ENCODE measurements around the gene NEDD4L. TPM values are rescaled to one million over a fixed set of nuclear protein-coding genes. Genes with fewer than 3 reads are reported as not detected.
A peak's percentile ranks its signal among the peaks of the same experiment; 100 is the strongest.

NEDD4L gene
- total RNA-seq, 2 donors from 2014 or later = 5.0 to 7.3 TPM

- ATAC-seq (replicated peaks in 1 of 2) = no peak
- Mint-ChIP-seq H3K4me3 (no peak overlapping the region), H3K27ac (no peak overlapping the region), H3K4me1 (ENCODE audit: low read depth) (no peaks in the 10 kb centered on the region), H3K9me3 (no peaks in the 10 kb centered on the region), H3K27me3 (ENCODE audit: low read depth) (no peaks in the 10 kb centered on the region), H3K36me3 (ENCODE audit: insufficient read depth in 2 of 2) (no peaks in the 10 kb centered on the region)
- DNase-seq = no peak
These were observed 241.6 kb downstream of the NEDD4L start for GRCh38 chr18:58285449-58286130.

- Mint-ChIP-seq H3K27me3 (ENCODE audit: low read depth) (no peaks in the 10 kb centered on the region), H3K4me3 (no peak overlapping the region), H3K4me1 (ENCODE audit: low read depth) (no peaks in the 10 kb centered on the region), H3K9me3 (no peaks in the 10 kb centered on the region), H3K27ac (no peak overlapping the region), H3K36me3 (ENCODE audit: insufficient read depth in 2 of 2) (no peaks in the 10 kb centered on the region)
- DNase-seq = no peak
- no peak for ATAC-seq (replicated peaks in 1 of 2)
These were observed 242.8 kb downstream of the NEDD4L start for GRCh38 chr18:58286632-58287352.

- Mint-ChIP-seq H3K4me3 (no peak overlapping the region), H3K27me3 (ENCODE audit: low read depth) (peaks cover 5% of the 10 kb centered on the region), H3K4me1 (ENCODE audit: low read depth) (no peaks in the 10 kb centered on the region), H3K9me3 (no peaks in the 10 kb centered on the region), H3K36me3 (ENCODE audit: insufficient read depth in 2 of 2) (no peaks in the 10 kb centered on the region), H3K27ac (no peak overlapping the region)
- DNase-seq (no peak), ATAC-seq (replicated peaks in 1 of 2) (no peak)
These were observed 243.6 kb downstream of the NEDD4L start for GRCh38 chr18:58287353-58288274.

GRCh38 chr18:58288921-58289797, 245.1 kb downstream of the NEDD4L start:
- DNase-seq (no peak), ATAC-seq (replicated peaks in 1 of 2) (peak; percentile 46 to 53)
- Mint-ChIP-seq H3K4me1 (ENCODE audit: low read depth) (no peaks in the 10 kb centered on the region), H3K27ac (no peak overlapping the region), H3K9me3 (no peaks in the 10 kb centered on the region), H3K36me3 (ENCODE audit: insufficient read depth in 2 of 2) (no peaks in the 10 kb centered on the region), H3K27me3 (ENCODE audit: low read depth) (peaks cover 8% of the 10 kb centered on the region), H3K4me3 (no peak overlapping the region)

- ATAC-seq (replicated peaks in 1 of 2) (no peak), DNase-seq (no peak)
- no peaks in the 10 kb centered on the region for H3K36me3 Mint-ChIP-seq (ENCODE audit: insufficient read depth in 2 of 2)
- H3K4me1 Mint-ChIP-seq (ENCODE audit: low read depth) = no peaks in the 10 kb centered on the region
- no peak overlapping the region for H3K27ac Mint-ChIP-seq
- H3K4me3 Mint-ChIP-seq = no peak overlapping the region
- H3K9me3 Mint-ChIP-seq = no peaks in the 10 kb centered on the region
- H3K27me3 Mint-ChIP-seq (ENCODE audit: low read depth) = peaks cover 8% of the 10 kb centered on the region
These were observed 246.2 kb downstream of the NEDD4L start for GRCh38 chr18:58290116-58290695.

- no peaks in the 10 kb centered on the region for H3K4me1 Mint-ChIP-seq (ENCODE audit: low read depth)
- H3K4me3 Mint-ChIP-seq = no peak overlapping the region
- no peak for DNase-seq
- no peaks in the 10 kb centered on the region for H3K9me3 Mint-ChIP-seq
- no peaks in the 10 kb centered on the region for H3K36me3 Mint-ChIP-seq (ENCODE audit: insufficient read depth in 2 of 2)
- H3K27me3 Mint-ChIP-seq (ENCODE audit: low read depth) = peaks cover 14% of the 10 kb centered on the region
- H3K27ac Mint-ChIP-seq = no peak overlapping the region
- ATAC-seq (replicated peaks in 1 of 2) = no peak
These were observed 247.1 kb downstream of the NEDD4L start for GRCh38 chr18:58291131-58291530.

DNA sequence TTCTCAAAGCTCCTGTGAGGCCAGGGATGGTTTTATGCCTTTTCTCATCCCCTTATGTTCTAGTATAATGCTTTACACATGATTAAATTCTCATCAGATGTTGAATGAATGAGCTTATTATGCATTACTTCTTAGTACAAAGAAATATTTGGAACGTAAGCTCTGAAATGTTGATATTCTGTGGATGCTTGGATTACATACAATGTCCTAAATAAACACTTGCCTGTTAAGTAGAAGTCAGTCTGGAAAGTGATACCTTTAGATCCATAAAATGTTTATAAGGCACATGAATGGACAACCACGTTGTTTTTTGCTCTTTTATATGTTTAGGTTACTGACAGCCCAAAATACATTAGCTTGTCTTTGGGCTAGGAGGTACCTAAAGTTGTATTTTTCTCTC, 248.6 kb downstream of the NEDD4L start:
- peaks cover 7% of the 10 kb centered on the region for H3K4me1 Mint-ChIP-seq (ENCODE audit: low read depth)
- ATAC-seq (replicated peaks in 1 of 2) (no peak), DNase-seq (no peak)
- peaks cover 14% of the 10 kb centered on the region for H3K27me3 Mint-ChIP-seq (ENCODE audit: low read depth)
- no peak overlapping the region for H3K27ac Mint-ChIP-seq
- H3K36me3 Mint-ChIP-seq (ENCODE audit: insufficient read depth in 2 of 2) = no peaks in the 10 kb centered on the region
- no peak overlapping the region for H3K4me3 Mint-ChIP-seq
- H3K9me3 Mint-ChIP-seq = no peaks in the 10 kb centered on the region

DNA sequence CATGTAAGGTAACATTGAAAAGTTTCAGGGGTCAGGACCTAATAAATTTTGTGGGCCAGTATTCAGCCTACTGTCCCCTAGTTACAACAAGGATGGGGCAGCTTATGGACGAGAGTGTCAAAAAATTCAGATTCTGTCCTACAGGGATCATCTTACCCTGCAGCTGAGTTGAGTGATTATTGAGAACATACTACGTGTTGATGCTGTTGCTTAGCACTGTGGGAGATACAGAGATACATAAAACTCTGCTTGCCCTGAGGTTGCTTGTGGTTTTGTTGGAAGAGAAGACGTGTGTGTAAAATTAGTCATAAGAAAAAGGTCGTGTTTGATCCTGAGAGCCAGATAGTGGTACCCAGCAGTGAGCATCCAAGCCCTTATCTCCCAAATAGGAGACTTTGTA, 253.2 kb downstream of the NEDD4L start:
- ATAC-seq (replicated peaks in 1 of 2) = peak; percentile 92 to 95
- no peaks in the 10 kb centered on the region for H3K36me3 Mint-ChIP-seq (ENCODE audit: insufficient read depth in 2 of 2)
- H3K27me3 Mint-ChIP-seq (ENCODE audit: low read depth) = peaks cover 21% of the 10 kb centered on the region
- no peaks in the 10 kb centered on the region for H3K9me3 Mint-ChIP-seq
- no peak overlapping the region for H3K4me3 Mint-ChIP-seq
- H3K4me1 Mint-ChIP-seq (ENCODE audit: low read depth) = peaks cover 23% of the 10 kb centered on the region
- no peak overlapping the region for H3K27ac Mint-ChIP-seq
- peak; percentile 22 to 27 for DNase-seq

- DNase-seq = no peak
- no peaks in the 10 kb centered on the region for H3K36me3 Mint-ChIP-seq (ENCODE audit: insufficient read depth in 2 of 2)
- no peak for ATAC-seq (replicated peaks in 1 of 2)
- H3K27ac Mint-ChIP-seq = no peak overlapping the region
- H3K4me3 Mint-ChIP-seq = no peak overlapping the region
- H3K27me3 Mint-ChIP-seq (ENCODE audit: low read depth) = peaks cover 14% of the 10 kb centered on the region
- no peaks in the 10 kb centered on the region for H3K9me3 Mint-ChIP-seq
- peaks cover 36% of the 10 kb centered on the region for H3K4me1 Mint-ChIP-seq (ENCODE audit: low read depth)
These were observed 254.5 kb downstream of the NEDD4L start for GRCh38 chr18:58298251-58299134.

- no peaks in the 10 kb centered on the region for H3K9me3 Mint-ChIP-seq
- ATAC-seq (replicated peaks in 1 of 2) = no peak
- H3K4me3 Mint-ChIP-seq = no peak overlapping the region
These were observed 255.1 kb downstream of the NEDD4L start for GRCh38 chr18:58299135-58299473.

DNA sequence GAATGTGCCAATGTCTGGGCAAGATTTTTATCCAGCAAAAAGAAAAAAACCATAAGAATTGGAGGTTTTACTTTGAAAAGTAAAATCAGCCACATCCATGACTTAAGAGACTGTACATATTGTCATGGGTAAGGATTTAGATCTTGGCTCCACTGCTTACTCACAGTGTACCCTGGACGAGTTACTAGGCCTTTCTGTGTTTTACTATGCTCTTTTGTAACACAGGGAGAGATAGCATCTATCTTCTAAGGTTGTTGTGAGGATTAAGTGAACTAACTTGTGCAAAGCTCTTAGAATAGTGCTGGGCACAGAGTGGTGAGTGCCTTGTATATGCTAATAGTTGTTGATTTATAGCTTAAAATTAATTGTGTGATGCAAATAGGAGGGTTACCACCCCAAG, 255.9 kb downstream of the NEDD4L start:
- H3K27me3 Mint-ChIP-seq (ENCODE audit: low read depth) = peaks cover 14% of the 10 kb centered on the region
- H3K9me3 Mint-ChIP-seq = no peaks in the 10 kb centered on the region
- no peak overlapping the region for H3K4me3 Mint-ChIP-seq
- no peak for DNase-seq
- H3K4me1 Mint-ChIP-seq (ENCODE audit: low read depth) = peaks cover 40% of the 10 kb centered on the region
- no peak overlapping the region for H3K27ac Mint-ChIP-seq
- ATAC-seq (replicated peaks in 1 of 2) = no peak
- H3K36me3 Mint-ChIP-seq (ENCODE audit: insufficient read depth in 2 of 2) = peaks cover 0 to under 1% of the 10 kb centered on the region in 2 donors

More at GRCh38 chr18:58299135-58299473, 255.1 kb downstream of the NEDD4L start:
- Mint-ChIP-seq H3K4me1 (ENCODE audit: low read depth) (peaks cover 40% of the 10 kb centered on the region), H3K27me3 (ENCODE audit: low read depth) (peaks cover 14% of the 10 kb centered on the region), H3K36me3 (ENCODE audit: insufficient read depth in 2 of 2) (no peaks in the 10 kb centered on the region), H3K27ac (no peak overlapping the region)
- DNase-seq = no peak

Measured in activated T-cell treated with anti-CD3 and anti-CD28 coated beads, Interleukin-2, amount 50 U/mL, for 72 hours (primary cell).